ENCODE data around the gene LYRM7. TPM values are rescaled to one million over a fixed set of nuclear protein-coding genes. Genes with fewer than 3 reads are reported as not detected.

The LYRM7 gene
- total and polyA plus RNA-seq, 8 donors, result 1.3 to 17.1 (median 3.6) TPM

DNA sequence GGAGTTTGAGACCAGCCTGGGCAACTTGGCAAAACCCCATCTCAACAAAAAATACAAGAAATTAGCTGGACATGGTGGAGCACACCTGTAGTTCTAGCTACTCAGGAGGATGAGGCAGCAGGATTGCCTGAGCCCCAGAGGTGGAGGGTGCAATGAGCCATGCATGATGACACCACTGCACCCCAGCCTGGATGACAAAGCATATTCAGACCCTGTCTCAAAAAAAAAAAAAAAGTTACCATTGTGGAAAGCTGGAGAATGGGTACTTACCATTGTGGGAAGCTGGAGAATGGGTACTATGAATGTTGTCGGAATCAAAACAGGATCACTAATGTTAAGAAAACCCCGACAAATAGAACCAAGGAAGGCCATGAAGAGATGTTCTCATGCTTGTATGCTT lies 31.4 kb upstream of the LYRM7 start:
- 93 to 97% (median 96%) methylated on average over 2 of the region's 2 CpGs for WGBS, 5 donors
- Histone ChIP-seq H3K36me3 (no peaks in the 10 kb centered on the region), H3K27ac (no peak overlapping the region), H3K4me3 (no peak overlapping the region), H3K9me3 (no peaks in the 10 kb centered on the region), H3K27me3 (no peaks in the 10 kb centered on the region), H3K4me1 (no peaks in the 10 kb centered on the region)
- TF ChIP-seq, protein P1, sequence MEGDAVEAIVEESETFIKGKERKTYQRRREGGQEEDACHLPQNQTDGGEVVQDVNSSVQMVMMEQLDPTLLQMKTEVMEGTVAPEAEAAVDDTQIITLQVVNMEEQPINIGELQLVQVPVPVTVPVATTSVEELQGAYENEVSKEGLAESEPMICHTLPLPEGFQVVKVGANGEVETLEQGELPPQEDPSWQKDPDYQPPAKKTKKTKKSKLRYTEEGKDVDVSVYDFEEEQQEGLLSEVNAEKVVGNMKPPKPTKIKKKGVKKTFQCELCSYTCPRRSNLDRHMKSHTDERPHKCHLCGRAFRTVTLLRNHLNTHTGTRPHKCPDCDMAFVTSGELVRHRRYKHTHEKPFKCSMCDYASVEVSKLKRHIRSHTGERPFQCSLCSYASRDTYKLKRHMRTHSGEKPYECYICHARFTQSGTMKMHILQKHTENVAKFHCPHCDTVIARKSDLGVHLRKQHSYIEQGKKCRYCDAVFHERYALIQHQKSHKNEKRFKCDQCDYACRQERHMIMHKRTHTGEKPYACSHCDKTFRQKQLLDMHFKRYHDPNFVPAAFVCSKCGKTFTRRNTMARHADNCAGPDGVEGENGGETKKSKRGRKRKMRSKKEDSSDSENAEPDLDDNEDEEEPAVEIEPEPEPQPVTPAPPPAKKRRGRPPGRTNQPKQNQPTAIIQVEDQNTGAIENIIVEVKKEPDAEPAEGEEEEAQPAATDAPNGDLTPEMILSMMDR (IDR thresholded peaks at IDR 0.05), result no peak
- TF ChIP-seq POLR2A (IDR thresholded peaks at IDR 0.05) (no peak), EP300 (IDR thresholded peaks at IDR 0.05) (no peak), POLR2AphosphoS5 (IDR thresholded peaks at IDR 0.05) (no peak)
- intact Hi-C loops (cut with DNase I; ENCODE audit: low total_unique reads), result no loop called here
- no peak for DNase-seq

- 48 to 59% (median 55%) methylated on average over 3 of the region's 3 CpGs for WGBS, 5 donors
Observed at GRCh38 chr5:131142970-131143617, 27.6 kb upstream of the LYRM7 start.

DNA sequence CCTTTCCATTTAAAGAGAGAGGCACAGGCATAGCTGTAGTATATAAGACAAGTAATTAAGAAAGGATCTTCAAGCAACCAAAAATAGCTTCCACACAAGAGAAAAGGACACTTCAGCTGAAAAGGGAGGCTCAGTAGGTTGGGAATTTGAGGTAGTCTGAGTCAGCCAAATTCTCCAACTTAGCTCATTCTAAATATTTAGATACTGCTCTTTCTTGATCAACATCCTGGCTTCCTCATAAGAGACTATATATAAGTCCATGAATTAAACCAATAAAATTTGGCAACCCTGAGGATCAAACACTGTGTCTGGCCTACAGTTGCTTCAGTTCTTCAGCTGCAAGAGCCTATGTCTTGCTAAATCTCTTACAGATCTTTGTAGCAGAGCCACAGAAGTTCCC lies 23.5 kb upstream of the LYRM7 start:
- TF ChIP-seq POLR2A (IDR thresholded peaks at IDR 0.05), result no peak
- TF ChIP-seq, protein P1 (IDR thresholded peaks at IDR 0.05), result no peak
- TF ChIP-seq POLR2AphosphoS5 (IDR thresholded peaks at IDR 0.05), result no peak
- no peak for TF ChIP-seq EP300 (IDR thresholded peaks at IDR 0.05)
- intact Hi-C loops (cut with DNase I; ENCODE audit: low total_unique reads), result no loop called here
- Histone ChIP-seq H3K4me1 (no peaks in the 10 kb centered on the region), H3K36me3 (no peaks in the 10 kb centered on the region), H3K27me3 (no peaks in the 10 kb centered on the region), H3K27ac (no peak overlapping the region), H3K9me3 (no peaks in the 10 kb centered on the region), H3K4me3 (no peak overlapping the region)
- no peak for DNase-seq

More at GRCh38 chr5:131142970-131143617, 27.6 kb upstream of the LYRM7 start:
- Histone ChIP-seq H3K36me3 (no peaks in the 10 kb centered on the region), H3K4me1 (no peaks in the 10 kb centered on the region), H3K27ac (no peak overlapping the region), H3K9me3 (no peaks in the 10 kb centered on the region), H3K27me3 (no peaks in the 10 kb centered on the region), H3K4me3 (no peak overlapping the region)
- TF ChIP-seq EP300 (IDR thresholded peaks at IDR 0.05) (no peak), POLR2AphosphoS5 (IDR thresholded peaks at IDR 0.05) (no peak), POLR2A (IDR thresholded peaks at IDR 0.05) (no peak)
- TF ChIP-seq, protein P1 (IDR thresholded peaks at IDR 0.05), result no peak
- no peak for DNase-seq
- intact Hi-C loops (cut with DNase I; ENCODE audit: low total_unique reads), result no loop called here

GRCh38 chr5:131148835-131149234 lies 21.9 kb upstream of the LYRM7 start:
- DNase-seq, result no peak
- H3K27me3 ChIP-seq, result no peaks in the 10 kb centered on the region
- TF ChIP-seq POLR2AphosphoS5 (IDR thresholded peaks at IDR 0.05), result no peak
- no peak for TF ChIP-seq EP300 (IDR thresholded peaks at IDR 0.05)
- no peak for TF ChIP-seq POLR2A (IDR thresholded peaks at IDR 0.05)
- TF ChIP-seq, protein P1 (IDR thresholded peaks at IDR 0.05), result no peak
- WGBS, 5 donors, result 75 to 100% (median 94%) methylated on average over 2 of the region's 2 CpGs
- no peak overlapping the region for H3K4me3 ChIP-seq
- H3K4me1 ChIP-seq, result no peaks in the 10 kb centered on the region
- H3K27ac ChIP-seq, result no peak overlapping the region
- no peaks in the 10 kb centered on the region for H3K36me3 ChIP-seq
- no peaks in the 10 kb centered on the region for H3K9me3 ChIP-seq
- intact Hi-C loops (cut with DNase I; ENCODE audit: low total_unique reads), result no loop called here

All from stomach (tissue), 9 donors.